D341Med (cell line): Measurements from ENCODE around the gene LIPC.

ENCODE experiments used
- DNase-seq: peaks from one replicate; pipeline ENCODE4 v3.0.0; 2012; ENCODE audit warnings: low spot score

The LIPC gene

DNA sequence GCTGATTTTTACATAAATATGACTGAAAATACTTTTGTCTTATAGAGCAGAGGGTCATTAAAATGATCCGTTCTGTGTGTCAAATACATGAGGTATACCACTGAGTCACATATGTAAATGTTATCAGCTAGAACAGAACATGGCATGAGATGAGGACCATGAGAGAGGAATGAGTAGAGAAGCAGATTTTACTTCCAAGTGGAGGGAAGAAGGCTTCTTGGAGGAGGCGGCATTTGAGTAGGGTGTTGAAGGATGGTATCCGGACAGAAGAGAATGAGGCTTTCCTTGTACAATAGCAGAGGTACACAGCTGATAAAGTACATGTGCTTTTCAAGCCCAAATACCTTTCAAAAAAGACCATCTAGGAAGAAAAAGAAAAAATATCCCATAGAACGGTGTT is 4.8 kb downstream of the LIPC start:
- DNase-seq, result no peak

GRCh38 chr15:58437531-58438105 is 5.8 kb downstream of the LIPC start:
- no peak for DNase-seq

GRCh38 chr15:58438111-58438510 is 6.3 kb downstream of the LIPC start:
- no peak for DNase-seq

- DNase-seq, result peak; percentile 75
These were observed 7.2 kb downstream of the LIPC start for GRCh38 chr15:58438956-58439355.

- no peak for DNase-seq
These were observed 8.5 kb downstream of the LIPC start for GRCh38 chr15:58440158-58440910.

GRCh38 chr15:58440922-58441321 is 9.1 kb downstream of the LIPC start:
- DNase-seq, result no peak

DNA sequence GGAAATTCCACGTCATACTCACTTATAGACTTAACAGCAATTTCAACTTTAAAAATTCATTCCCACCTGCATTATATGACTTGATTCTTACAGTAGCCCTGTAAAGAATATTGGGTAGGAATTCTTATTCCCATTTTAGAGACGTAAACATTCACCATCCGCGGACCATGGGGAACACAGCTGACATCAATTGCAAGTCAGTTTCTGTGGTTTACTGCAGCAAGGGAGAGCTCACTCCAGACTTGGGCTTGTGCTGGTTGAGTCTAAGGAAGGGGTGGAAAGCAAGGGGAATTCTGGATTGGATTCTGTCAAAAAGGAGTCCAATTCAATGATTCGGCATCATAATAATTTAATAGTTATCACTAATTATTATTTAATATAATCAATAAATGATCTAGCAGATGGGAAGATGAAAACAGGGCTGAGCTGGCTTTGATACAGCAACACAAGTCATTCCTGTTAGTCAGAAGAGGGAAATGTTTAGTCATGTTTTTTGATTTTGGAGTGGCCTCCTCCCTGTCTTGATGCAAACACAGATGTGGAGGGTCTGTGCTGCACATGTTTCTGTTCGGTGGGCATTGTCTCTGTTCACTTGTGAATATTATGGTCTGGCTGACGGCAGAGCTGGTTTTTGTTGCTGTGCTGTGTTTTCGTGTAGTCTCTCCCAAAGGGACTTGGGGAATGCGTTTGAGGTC is 9.7 kb downstream of the LIPC start:
- DNase-seq, result no peak

GRCh38 chr15:58442122-58442521 is 10.3 kb downstream of the LIPC start:
- DNase-seq, result no peak

DNA sequence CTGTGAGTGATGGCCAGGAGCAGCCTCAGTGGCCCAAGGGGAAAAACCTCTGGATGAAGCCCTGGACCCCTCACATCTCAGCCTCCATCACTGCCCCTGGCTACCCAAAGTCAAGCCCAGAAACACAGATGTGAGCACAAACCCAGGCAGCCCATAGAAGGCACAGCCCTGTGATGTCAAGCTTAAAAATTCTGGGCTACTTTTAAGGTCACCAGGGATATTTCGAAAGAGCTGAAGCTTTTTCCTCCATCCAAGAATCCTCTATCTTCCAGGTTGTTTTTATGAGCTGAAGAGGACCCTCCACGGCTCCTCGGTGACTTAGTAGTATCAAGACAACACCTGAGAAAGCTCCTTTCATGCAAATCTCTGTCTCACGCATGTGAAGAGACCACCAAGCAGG is 11.5 kb downstream of the LIPC start:
- DNase-seq, result no peak

- DNase-seq, result no peak
These were observed 12.3 kb downstream of the LIPC start for GRCh38 chr15:58444056-58444455.

DNA sequence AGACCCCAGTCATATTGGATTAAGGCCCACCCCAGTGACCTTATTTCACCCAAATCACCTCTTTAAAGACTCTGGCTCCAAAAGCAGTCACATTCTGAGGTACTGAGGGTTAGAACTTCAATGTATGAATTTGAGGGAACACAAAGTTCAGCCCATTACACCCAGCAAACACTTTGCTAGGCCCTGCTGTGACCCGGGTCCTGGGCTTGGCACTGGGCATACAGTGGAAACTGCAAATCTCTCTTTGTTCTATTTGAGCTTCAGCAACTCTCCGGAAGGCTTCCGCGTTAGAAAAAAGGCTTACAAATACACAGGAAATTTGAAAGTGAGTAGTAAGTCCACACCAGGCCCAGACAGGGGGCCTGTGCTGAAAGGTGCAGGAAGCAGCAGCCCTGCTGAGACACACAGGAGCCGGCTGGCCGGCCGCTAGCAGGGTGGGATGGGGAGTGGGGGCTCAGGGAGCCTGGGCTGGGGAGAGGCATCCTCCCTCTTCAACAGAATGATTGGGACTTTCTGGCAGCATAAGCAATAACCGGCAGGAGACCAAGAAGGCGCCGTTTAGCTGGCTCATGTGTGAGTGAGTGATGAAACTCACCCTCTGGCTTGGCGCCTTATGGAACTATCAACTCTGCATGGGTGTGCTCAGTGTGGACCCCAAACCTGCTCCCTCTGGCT is 13.0 kb downstream of the LIPC start:
- DNase-seq, result no peak

DNA sequence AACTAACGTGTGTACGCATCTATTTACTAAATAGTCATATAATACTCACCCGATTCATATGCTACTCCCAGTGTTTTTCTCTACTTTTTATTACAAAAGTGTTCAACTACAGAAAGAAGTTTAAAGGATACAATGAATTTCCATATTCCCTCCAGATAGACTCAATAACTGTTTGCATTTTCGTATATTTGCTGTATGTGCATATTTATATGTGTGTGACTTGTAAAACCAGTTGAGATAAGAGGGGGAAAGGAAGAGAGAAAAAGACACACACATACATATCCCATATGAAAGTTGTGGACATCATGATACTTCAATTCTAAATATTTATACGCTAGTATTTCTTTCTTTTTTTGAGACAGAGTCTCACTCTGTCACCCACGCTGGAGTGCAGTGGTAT is 14.1 kb downstream of the LIPC start:
- no peak for DNase-seq

DNA sequence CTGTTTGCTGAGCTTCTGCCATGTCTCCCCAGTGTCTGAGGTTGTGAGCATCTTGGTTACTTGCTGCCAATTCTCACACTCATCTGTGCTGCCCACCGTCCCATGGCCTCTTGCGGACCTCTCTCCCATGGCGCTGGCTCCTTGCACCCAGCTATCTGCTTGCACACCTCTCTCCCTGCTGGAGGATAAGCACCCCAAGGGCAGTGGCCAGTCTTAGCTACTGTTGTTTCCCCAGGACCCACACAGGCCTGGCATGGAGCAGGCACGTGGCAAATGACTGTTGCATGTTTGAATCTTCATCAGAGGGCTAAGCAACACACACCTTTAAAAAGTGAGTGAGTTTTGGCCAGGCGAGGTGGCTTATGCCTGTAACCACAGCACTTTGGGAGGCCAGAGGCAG is 14.7 kb downstream of the LIPC start:
- DNase-seq, result no peak

DNA sequence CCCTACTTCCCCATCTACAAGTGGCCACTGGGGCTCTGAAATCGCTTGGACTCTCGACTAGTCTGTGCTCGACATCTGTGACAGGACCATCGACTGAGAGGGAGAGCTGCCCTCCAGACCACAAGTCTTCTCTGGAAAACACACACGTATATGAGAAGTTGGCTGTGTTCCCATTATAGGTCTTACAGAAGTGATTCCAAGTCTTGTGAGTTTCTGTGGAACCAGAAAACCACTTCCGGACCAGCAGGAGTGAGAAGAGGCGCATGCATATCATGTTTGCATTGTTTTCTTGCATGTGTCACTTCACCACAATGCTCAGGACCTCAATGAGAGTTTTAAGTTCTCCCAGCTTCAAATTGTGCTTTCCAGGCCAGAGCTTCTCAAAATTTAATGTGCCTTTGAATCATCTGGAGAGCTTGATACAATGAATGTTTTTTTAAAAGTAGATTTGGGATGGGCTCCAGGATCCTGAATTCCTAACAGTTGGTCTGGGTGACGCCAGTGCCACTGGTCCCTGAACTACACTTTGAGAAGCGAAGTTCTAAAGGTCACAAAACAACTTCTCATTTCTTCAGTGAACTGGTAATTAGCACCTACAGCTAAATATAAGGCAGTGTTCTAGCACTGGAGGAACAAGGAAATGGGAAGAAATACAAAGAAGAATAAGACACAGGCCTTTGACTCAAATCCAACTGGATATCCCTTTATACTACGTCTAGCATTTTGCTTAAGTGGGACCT is 15.7 kb downstream of the LIPC start:
- no peak for DNase-seq

DNA sequence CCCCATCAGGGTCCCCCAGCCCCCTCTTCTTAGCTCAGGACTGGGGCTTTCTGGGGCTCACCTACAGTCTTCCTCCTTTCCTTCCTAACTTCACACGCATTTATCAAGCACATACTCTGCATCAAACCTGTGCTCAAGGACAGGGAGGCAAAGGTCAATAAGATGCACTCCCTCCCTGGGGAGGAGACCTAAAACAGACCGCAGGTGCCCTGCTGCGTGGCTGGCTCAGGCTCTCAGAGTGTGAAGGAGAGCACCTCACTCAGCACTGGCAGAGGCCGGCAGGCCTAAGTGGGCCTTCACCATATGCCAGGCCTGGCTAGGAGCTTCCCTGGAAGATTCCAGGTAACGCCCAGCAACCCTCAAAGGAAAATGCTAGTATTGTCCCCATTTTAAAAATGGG is 16.5 kb downstream of the LIPC start:
- no peak for DNase-seq

- DNase-seq, result no peak
These were observed 17.1 kb downstream of the LIPC start for GRCh38 chr15:58448906-58449305.

- no peak for DNase-seq
These were observed 20.0 kb downstream of the LIPC start for GRCh38 chr15:58451826-58452225.

GRCh38 chr15:58452775-58453174 is 21.0 kb downstream of the LIPC start:
- DNase-seq, result no peak

- no peak for DNase-seq
These were observed 22.4 kb downstream of the LIPC start for GRCh38 chr15:58453931-58454793.

- DNase-seq, result no peak
These were observed 23.2 kb downstream of the LIPC start for GRCh38 chr15:58454950-58455401.

DNA sequence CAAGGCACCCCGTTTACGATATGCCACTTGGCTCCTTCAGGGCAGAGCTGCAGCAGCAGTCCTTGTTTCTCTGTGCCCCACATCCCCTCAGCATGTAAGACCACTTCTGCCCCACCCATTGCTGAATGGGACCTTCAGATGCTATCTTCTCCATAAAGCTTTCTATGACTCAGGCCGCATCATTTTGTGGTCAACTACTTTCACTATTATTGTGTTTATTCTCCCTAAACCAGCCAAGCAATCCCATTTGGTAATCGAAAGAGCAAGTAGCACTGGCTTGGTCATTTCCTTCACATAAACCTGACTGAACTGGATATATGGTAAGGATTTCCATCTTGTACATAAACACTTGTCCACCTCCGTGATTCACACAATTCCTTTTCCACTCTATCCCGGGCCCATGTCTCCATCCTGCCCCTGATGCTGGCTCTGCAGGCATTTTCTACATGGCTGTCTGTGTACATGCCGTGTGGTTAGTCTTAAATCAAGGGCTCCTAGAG is 25.7 kb downstream of the LIPC start:
- no peak for DNase-seq
